Suprapubic skin (tissue), 4 donors: ENCODE data around the gene DXO.
"Not testable (repeated sequence)": the region's sequence is repeated elsewhere in the genome, so short reads cannot be mapped to it uniquely, and the experiment has no call there.

Experiments
- CTCF ChIP-seq, 2 donors: fragments of 200-600 bp in 1 of 2; fragments of 450-650 bp in 1 of 2; sonication (generic) in 1 of 2; IDR thresholded peaks; one replicate each; pipeline ENCODE4 v1.5.1; 2016 to 2019; ENCODE audit warnings: antibody characterized with exemption in 2 of 2, mild to moderate bottlenecking in 1 of 2, moderate library complexity in 1 of 2
- EP300 ChIP-seq: sonication (generic); formaldehyde crosslinking; IDR thresholded peaks from one replicate; pipeline ENCODE4 v1.6.1; 2017; ENCODE audit warnings: antibody characterized with exemption
- POLR2A ChIP-seq, 2 donors: fragments of 450-650 bp; IDR thresholded peaks; one replicate each; pipeline ENCODE4 v1.6.1; 2017; ENCODE audit warnings: antibody characterized with exemption in 2 of 2, mild to moderate bottlenecking in 2 of 2, moderate library complexity in 2 of 2
- POLR2AphosphoS5 ChIP-seq, 3 donors: sonication (generic); formaldehyde crosslinking; IDR thresholded peaks; one replicate each; pipeline ENCODE4 v1.6.1; 2017; ENCODE audit warnings: antibody characterized with exemption in 3 of 3

- TF ChIP-seq EP300; CTCF (IDR thresholded peaks at IDR 0.05); POLR2A (IDR thresholded peaks at IDR 0.05); POLR2AphosphoS5 (IDR thresholded peaks at IDR 0.05): not testable (repeated sequence)
These were observed 30.8 kb upstream of the DXO start for GRCh38 chr6:32002546-32003268.
